WTC11 (cell line): ENCODE data around the gene LCN1. TPM values are rescaled to one million over a fixed set of nuclear protein-coding genes. Genes with fewer than 3 reads are reported as not detected.

Source experiments
- ATAC-seq: fragments of 200-7000 bp; cut with Tn5 transposase; 2 replicates; pipeline ENCODE4 v1.10.0; 2021; ENCODE audit warnings: mild to moderate bottlenecking, moderate library complexity
- Bru-seq: library from RNA; stranded (reverse); fragments of 400-500 nt; gene quantifications from one replicate; lab custom pipeline; 2021; lab: Mats Ljungman, UMichigan
- CTCF ChIA-PET: fragments of 300-600 bp; sonication (Branson Sonifier 250); formaldehyde crosslinking; loops from one replicate; lab custom pipeline; 2021; ENCODE audit warnings: antibody characterized with exemption; lab: Charles Lee
- POLR2A ChIA-PET: fragments of 350-600 bp; sonication (Branson Sonifier 250); formaldehyde crosslinking; loops from one replicate; lab custom pipeline; 2021; ENCODE audit warnings: antibody characterized with exemption; lab: Charles Lee
- DNase-seq: peaks from one replicate; pipeline ENCODE4 v3.0.0; 2021; ENCODE audit warnings: low spot score
- H3K27ac Mint-ChIP-seq: 2 replicates; pipeline ENCODE4 v1.8.0; 2021; ENCODE audit warnings: mixed read lengths
- H3K27me3 Mint-ChIP-seq: 2 replicates; pipeline ENCODE4 v1.8.0; 2021; ENCODE audit warnings: low read depth, mild to moderate bottlenecking, moderate library complexity, mixed read lengths
- H3K36me3 Mint-ChIP-seq: 2 replicates; pipeline ENCODE4 v1.8.0; 2021; ENCODE audit warnings: mixed read lengths
- H3K4me1 Mint-ChIP-seq: 2 replicates; pipeline ENCODE4 v1.8.0; 2022; ENCODE audit warnings: mixed read lengths
- H3K4me3 Mint-ChIP-seq: 2 replicates; pipeline ENCODE4 v1.8.0; 2021; ENCODE audit warnings: mild to moderate bottlenecking, moderate library complexity, mixed read lengths
- H3K9me3 Mint-ChIP-seq: 2 replicates; pipeline ENCODE4 v1.8.0; 2021; ENCODE audit warnings: mixed read lengths
- AFF4 ChIP-seq: sonication (generic); formaldehyde crosslinking; IDR thresholded peaks from 2 replicates; pipeline ENCODE4 v1.8.1; 2023; ENCODE audit warnings: mild to moderate bottlenecking, missing genetic modification reagents, borderline replicate concordance
- AR ChIP-seq: fragments of 250-450 bp; sonication (Bioruptor Pico); IDR thresholded peaks from 2 replicates; pipeline ENCODE4 v1.9.0; 2021; ENCODE audit warnings: mild to moderate bottlenecking
- ATF2 ChIP-seq: sonication (generic); formaldehyde crosslinking; IDR thresholded peaks from 2 replicates; pipeline ENCODE4 v1.8.1; 2022; ENCODE audit warnings: low read depth, missing genetic modification reagents, borderline replicate concordance
- CDX4 ChIP-seq: fragments of 250-450 bp; sonication (Bioruptor Pico); IDR thresholded peaks from 2 replicates; pipeline ENCODE4 v1.9.0; 2021; ENCODE audit warnings: moderate library complexity, mild to moderate bottlenecking, inconsistent platforms, borderline replicate concordance
- CREB1 ChIP-seq: sonication (generic); formaldehyde crosslinking; IDR thresholded peaks from 2 replicates; pipeline ENCODE4 v1.8.0; 2023; ENCODE audit warnings: mild to moderate bottlenecking, missing genetic modification reagents
- E2F4 ChIP-seq: sonication (generic); formaldehyde crosslinking; IDR thresholded peaks from 2 replicates; pipeline ENCODE4 v1.8.1; 2022; ENCODE audit warnings: low read depth, mild to moderate bottlenecking, moderate library complexity, missing genetic modification reagents, borderline replicate concordance
- EMX1 ChIP-seq: fragments of 250-450 bp; sonication (Bioruptor Pico); IDR thresholded peaks from 2 replicates; pipeline ENCODE4 v1.8.0; 2021; ENCODE audit warnings: mild to moderate bottlenecking
- FOXP1 ChIP-seq: sonication (generic); formaldehyde crosslinking; IDR thresholded peaks from 2 replicates; pipeline ENCODE4 v1.8.0; 2022; ENCODE audit warnings: missing genetic modification reagents, mild to moderate bottlenecking, moderate library complexity, borderline replicate concordance
- GABPB1 ChIP-seq: sonication (generic); formaldehyde crosslinking; IDR thresholded peaks from 2 replicates; pipeline ENCODE4 v1.8.1; 2023; ENCODE audit warnings: mild to moderate bottlenecking, missing genetic modification reagents
- GRHL2 ChIP-seq: fragments of 250-450 bp; sonication (Bioruptor Pico); IDR thresholded peaks from 2 replicates; pipeline ENCODE4 v1.8.0; 2022; ENCODE audit warnings: mild to moderate bottlenecking, moderate library complexity; ENCODE audit not compliant: insufficient replicate concordance, severe bottlenecking
- GTF2I ChIP-seq: fragments of 250-450 bp; sonication (Bioruptor Pico); conservative IDR thresholded peaks from 2 replicates; pipeline ENCODE4 v1.4.0; 2021; ENCODE audit warnings: mild to moderate bottlenecking
- HMGA2 ChIP-seq: fragments of 250-450 bp; sonication (Bioruptor Pico); IDR thresholded peaks from 2 replicates; pipeline ENCODE4 v1.4.0; 2021; ENCODE audit warnings: mild to moderate bottlenecking, moderate library complexity
- MYBL2 ChIP-seq: sonication (generic); formaldehyde crosslinking; IDR thresholded peaks from 2 replicates; pipeline ENCODE4 v1.8.1; 2023; ENCODE audit warnings: mild to moderate bottlenecking, moderate library complexity, missing genetic modification reagents
- RORB ChIP-seq: fragments of 250-450 bp; sonication (Bioruptor Pico); IDR thresholded peaks from 2 replicates; pipeline ENCODE4 v1.9.0; 2021; ENCODE audit warnings: mild to moderate bottlenecking
- TEAD1 ChIP-seq: sonication (generic); formaldehyde crosslinking; IDR thresholded peaks from 2 replicates; pipeline ENCODE4 v1.8.0; 2022; ENCODE audit warnings: mild to moderate bottlenecking, missing genetic modification reagents
- TEAD4 ChIP-seq: sonication (generic); formaldehyde crosslinking; IDR thresholded peaks from 2 replicates; pipeline ENCODE4 v1.8.0; 2022; ENCODE audit warnings: mild to moderate bottlenecking, missing genetic modification reagents
- ZNF423 ChIP-seq: fragments of 250-450 bp; sonication (Bioruptor Pico); IDR thresholded peaks from 2 replicates; pipeline ENCODE4 v2.1.2; 2022; ENCODE audit warnings: mild to moderate bottlenecking, moderate library complexity
- long read RNA-seq, 3 experiments: library from RNA in 1 of 3; library from capped mRNA in 1 of 3; library from polyadenylated mRNA in 1 of 3; unstranded in 2 of 3; stranded (forward) in 1 of 3; transcript quantifications; one replicate each; pipeline ENCODE4 v2.0.0, GENCODE V29; 2021
- total RNA-seq: library from RNA; stranded (reverse); gene quantifications from 3 replicates; pipeline ENCODE4 v1.2.3, GENCODE V29; 2021

The LCN1 gene
- not detected in 3 replicates for total RNA-seq
- Bru-seq, nascent RNA, result not detected
- long read RNA-seq, experiment 1, result 0 reads
- long read RNA-seq, experiment 2, result 0 reads
- long read RNA-seq, experiment 3, result 0 reads

- Mint-ChIP-seq H3K27ac (no peak within 1 kb of the TSS), H3K36me3 (no peaks in the 10 kb centered on the region), H3K27me3 (no peaks in the 10 kb centered on the region), H3K4me3 (no peak within 1 kb of the TSS), H3K9me3 (peaks cover 7% of the 10 kb centered on the region), H3K4me1 (peaks cover 6% of the 10 kb centered on the region)
- ChIA-PET POLR2A (no interaction called here), CTCF (no interaction called here)
- ATAC-seq, result no peak
- DNase-seq, result no peak
- no peak for TF ChIP-seq TEAD4 (CRISPR knock-in tag)
- no peak for TF ChIP-seq ZNF423 (CRISPR knock-in tag)
- TF ChIP-seq EMX1 (CRISPR knock-in tag), result no peak
- TF ChIP-seq AR (CRISPR knock-in tag), result no peak
- TF ChIP-seq RORB (CRISPR knock-in tag), result no peak
- TF ChIP-seq GABPB1 (CRISPR knock-in tag), result no peak
- no peak for TF ChIP-seq MYBL2 (CRISPR knock-in tag)
- no peak for TF ChIP-seq GRHL2 (CRISPR knock-in tag)
- TF ChIP-seq E2F4 (CRISPR knock-in tag), result no peak
- no peak for TF ChIP-seq FOXP1 (CRISPR knock-in tag)
- TF ChIP-seq HMGA2 (CRISPR knock-in tag), result no peak
- TF ChIP-seq TEAD1, result no peak
- TF ChIP-seq ATF2 (CRISPR knock-in tag), result no peak
- no peak for TF ChIP-seq GTF2I
- no peak for TF ChIP-seq CREB1 (CRISPR knock-in tag)
- no peak for TF ChIP-seq CDX4 (CRISPR knock-in tag)
- TF ChIP-seq AFF4, result no peak
Observed at GRCh38 chr9:135520916-135521607, at the start of gene LCN1. LCN1 (plus strand) TSS chr9:135521440; CDS start chr9:135521498, 58 bp downstream.
